Adrenal gland (tissue), 12 donors: ENCODE data around the gene VEPH1. TPM values are rescaled to one million over a fixed set of nuclear protein-coding genes. Genes with fewer than 3 reads are reported as not detected.
A peak's percentile ranks its signal among the peaks of the same experiment; 100 is the strongest.

Source experiments
- DNase-seq, 7 donors: peaks; one replicate each; pipeline ENCODE4 v3.0.0-alpha.2; 2019 to 2020
- H3K27ac ChIP-seq, 5 donors: fragments of 200-600 bp; sonication (generic) in 4 of 5; 1 replicate in 3 of 5; 2 replicates in 2 of 5; pipeline versions ENCODE4 v1.5.1 to v1.8.0; 2016 to 2020; ENCODE audit warnings: mild to moderate bottlenecking in 1 of 5
- H3K27me3 ChIP-seq: fragments of 200-600 bp; 2 replicates; pipeline ENCODE4 v1.8.0; 2021
- H3K36me3 ChIP-seq, 2 donors: fragments of 200-600 bp; replicated peaks in 1 of 2; 1 replicate in 1 of 2; 2 replicates in 1 of 2; pipeline versions ENCODE4 v1.5.1 to v1.8.0; 2018 to 2022
- H3K4me1 ChIP-seq, 2 donors: fragments of 200-600 bp; replicated peaks in 1 of 2; 1 replicate in 1 of 2; 2 replicates in 1 of 2; pipeline versions ENCODE4 v1.5.1 to v1.8.0; 2018 to 2021
- H3K4me3 ChIP-seq, 4 donors: fragments of 200-600 bp; sonication (generic) in 3 of 4; one replicate each; pipeline ENCODE4 v1.5.1; 2016 to 2018
- H3K9me3 ChIP-seq, 3 donors: fragments of 200-600 bp; sonication (generic) in 1 of 3; replicated peaks in 1 of 3; 1 replicate in 2 of 3; 2 replicates in 1 of 3; pipeline versions ENCODE4 v1.5.1 to v1.8.0; 2016 to 2021
- POLR2A ChIP-seq, 2 donors: fragments of 450-650 bp; IDR thresholded peaks; one replicate each; pipeline ENCODE4 v1.6.1; 2017; ENCODE audit warnings: antibody characterized with exemption in 2 of 2, mild to moderate bottlenecking in 2 of 2, moderate library complexity in 1 of 2
- WGBS, 4 donors: extraction: QIAGEN DNeasy Blood & Tissue Kit in 2 of 4; methylation state at CpG; one replicate each; pipeline versions ENCODE4 v1.1.5 to v1.1.7; 2013 to 2017; 5-methylcytosine and 5-hydroxymethylcytosine counted together
- intact Hi-C, 2 donors: fragments of 100-400 bp; cut with DNase I; formaldehyde crosslinking; loops; one replicate each; pipeline versions ENCODE4 v1.14.1 to v1.15.0; 2022 to 2023
- polyA plus RNA-seq, 3 donors: library from polyadenylated mRNA; stranded (reverse); fragments of 200-250 nt in 2 of 3; fragments of 350-450 nt in 1 of 3; fragmentation: Illumina TruSeq in 1 of 3; extraction: RNeasy Lipid Tissue Mini Kit (QIAGEN cat#74804) in 1 of 3; gene quantifications; one replicate each; pipeline ENCODE4 v1.2.3, GENCODE V29; 2013 to 2014
- total RNA-seq, 9 donors: library from RNA; depleted of rRNA in 4 of 9; stranded (reverse); fragments of >200 nt in 4 of 9; fragments of 120-200 nt in 1 of 9; fragmentation: NEBNext Ultra II Directional in 1 of 9; extraction: Animal tissue kit (Norgen Biotek cat#: 25700) in 1 of 9; gene quantifications; one replicate each; pipeline versions ENCODE4 v1.1.0 to v1.2.4, GENCODE V29; 2013 to 2023
- TF ChIP-seq, protein P1 (sequence below), 6 experiments: fragments of 450-650 bp in 4 of 6; fragments of 200-600 bp in 2 of 6; sonication (generic) in 1 of 6; IDR thresholded peaks; 1 replicate in 5 of 6; 2 replicates in 1 of 6; pipeline versions ENCODE4 v1.5.1 to v1.8.0; 2016 to 2021; ENCODE audit warnings: antibody characterized with exemption in 6 of 6, mild to moderate bottlenecking in 2 of 6, moderate library complexity in 1 of 6
- donor health status: healthy with polysubstance abuse.
- donor health status: Bipolar disorder and iron deficiency.
- donor health status: DM: yes; HTN: yes; CAD: no.
- donor health status: DM: no; HTN: no; CAD: no.
- donor health status: DM: no; HTN: no; CAD: no.
- donor health status: DM: yes; HTN: yes; CAD: no.

VEPH1 gene
- total and polyA plus RNA-seq, 12 donors: 16.0 to 124 (median 55.2) TPM

DNA sequence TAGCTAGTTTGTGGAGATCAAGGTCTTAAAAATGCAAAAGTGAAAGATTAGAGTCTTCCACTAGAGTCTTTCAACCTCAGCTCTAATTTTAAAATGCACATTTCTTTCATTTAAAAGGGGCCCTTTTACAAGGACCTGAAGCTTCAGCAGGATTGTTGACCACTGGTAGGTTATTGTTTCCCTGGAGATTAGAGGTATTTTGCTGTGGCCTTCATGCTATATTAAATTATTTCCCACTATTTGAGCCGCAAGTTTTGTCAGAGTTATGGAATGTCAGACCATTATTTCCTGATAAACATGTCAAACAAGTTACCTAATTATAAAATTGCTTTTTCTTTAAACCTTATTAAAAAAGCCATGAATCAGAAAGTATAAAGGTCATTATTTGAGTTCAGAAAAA, 240.2 kb downstream of the VEPH1 start:
- no peaks in the 10 kb centered on the region for H3K9me3 ChIP-seq
- 33 to 40% (median 38%) methylated on average over 1 of the region's 1 CpG for WGBS, 4 donors

DNA sequence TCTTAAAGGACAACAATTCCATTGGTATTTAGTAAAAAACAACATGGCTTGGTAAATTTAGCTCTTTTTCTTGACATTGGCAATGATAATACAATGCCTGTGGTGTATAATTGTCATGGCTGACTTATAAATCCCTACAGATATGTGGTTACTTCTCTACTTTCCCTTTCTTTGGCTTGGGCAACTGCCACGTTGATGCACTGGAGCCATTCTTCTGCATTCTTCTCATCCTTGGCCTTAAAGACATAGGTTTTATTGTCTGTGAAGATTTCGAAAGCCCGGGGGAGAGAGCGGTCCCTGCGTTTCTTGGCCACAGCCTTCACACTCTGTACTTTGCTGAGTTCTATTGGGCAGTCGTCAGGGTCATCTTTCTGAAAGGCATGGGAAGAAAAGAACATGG, 242.2 kb downstream of the VEPH1 start:
- Histone ChIP-seq H3K9me3 (no peaks in the 10 kb centered on the region), H3K27ac (no peak overlapping the region), H3K27me3 (no peaks in the 10 kb centered on the region), H3K4me1 (peaks cover 5 to 7% of the 10 kb centered on the region in 2 donors), H3K4me3 (no peak overlapping the region), H3K36me3 (no peaks in the 10 kb centered on the region)
- no peak for DNase-seq
- no peak for TF ChIP-seq POLR2A (IDR thresholded peaks at IDR 0.05)
- TF ChIP-seq, protein P1, sequence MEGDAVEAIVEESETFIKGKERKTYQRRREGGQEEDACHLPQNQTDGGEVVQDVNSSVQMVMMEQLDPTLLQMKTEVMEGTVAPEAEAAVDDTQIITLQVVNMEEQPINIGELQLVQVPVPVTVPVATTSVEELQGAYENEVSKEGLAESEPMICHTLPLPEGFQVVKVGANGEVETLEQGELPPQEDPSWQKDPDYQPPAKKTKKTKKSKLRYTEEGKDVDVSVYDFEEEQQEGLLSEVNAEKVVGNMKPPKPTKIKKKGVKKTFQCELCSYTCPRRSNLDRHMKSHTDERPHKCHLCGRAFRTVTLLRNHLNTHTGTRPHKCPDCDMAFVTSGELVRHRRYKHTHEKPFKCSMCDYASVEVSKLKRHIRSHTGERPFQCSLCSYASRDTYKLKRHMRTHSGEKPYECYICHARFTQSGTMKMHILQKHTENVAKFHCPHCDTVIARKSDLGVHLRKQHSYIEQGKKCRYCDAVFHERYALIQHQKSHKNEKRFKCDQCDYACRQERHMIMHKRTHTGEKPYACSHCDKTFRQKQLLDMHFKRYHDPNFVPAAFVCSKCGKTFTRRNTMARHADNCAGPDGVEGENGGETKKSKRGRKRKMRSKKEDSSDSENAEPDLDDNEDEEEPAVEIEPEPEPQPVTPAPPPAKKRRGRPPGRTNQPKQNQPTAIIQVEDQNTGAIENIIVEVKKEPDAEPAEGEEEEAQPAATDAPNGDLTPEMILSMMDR (IDR thresholded peaks at IDR 0.05): no peak
- whole genome bisulfite sequencing, 4 donors: 88 to 92% (median 90%) methylated on average over 6 of the region's 6 CpGs
- intact Hi-C loops: no loop called here

More for the DNA sequence above, 240.2 kb downstream of the VEPH1 start:
- peak overlapping the region in 4 of 5 donors; percentile 22 to 56 (median 29) for H3K27ac ChIP-seq
- no peaks in the 10 kb centered on the region for H3K27me3 ChIP-seq
- peaks cover 5 to 7% of the 10 kb centered on the region in 2 donors for H3K4me1 ChIP-seq
- no peaks in the 10 kb centered on the region for H3K36me3 ChIP-seq
- DNase-seq: no peak
- TF ChIP-seq POLR2A (IDR thresholded peaks at IDR 0.05): no peak
- TF ChIP-seq, protein P1 (IDR thresholded peaks at IDR 0.05): no peak
- intact Hi-C loops: no loop called here
- H3K4me3 ChIP-seq: no peak overlapping the region

DNA sequence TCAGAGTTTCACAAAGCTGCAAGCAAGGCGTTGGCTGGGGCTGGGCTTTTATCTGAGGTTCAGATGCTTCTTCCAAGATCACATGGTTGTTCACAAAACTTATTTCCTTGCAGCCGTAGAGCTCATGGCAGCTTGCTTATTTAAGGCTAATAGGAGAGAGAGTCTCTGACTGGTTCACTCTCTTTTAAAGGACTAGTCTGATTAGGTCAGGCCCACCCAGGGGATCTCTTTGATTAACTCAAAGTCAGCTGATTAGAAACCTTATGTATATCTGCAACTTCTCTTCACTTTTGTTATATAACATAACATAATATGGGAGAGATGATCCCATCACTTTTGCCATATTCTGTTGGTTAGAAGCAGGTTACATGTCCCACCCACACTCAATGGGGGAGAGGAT, 243.4 kb downstream of the VEPH1 start:
- Histone ChIP-seq H3K27ac (no peak overlapping the region), H3K36me3 (no peaks in the 10 kb centered on the region), H3K4me3 (no peak overlapping the region), H3K9me3 (no peaks in the 10 kb centered on the region), H3K27me3 (no peaks in the 10 kb centered on the region), H3K4me1 (peaks cover 5 to 7% of the 10 kb centered on the region in 2 donors)
- TF ChIP-seq POLR2A (IDR thresholded peaks at IDR 0.05): no peak
- TF ChIP-seq, protein P1 (IDR thresholded peaks at IDR 0.05): no peak
- WGBS, 4 donors: 85 to 94% (median 86%) methylated on average over 2 of the region's 2 CpGs
- no peak for DNase-seq
- intact Hi-C loops: no loop called here

DNA sequence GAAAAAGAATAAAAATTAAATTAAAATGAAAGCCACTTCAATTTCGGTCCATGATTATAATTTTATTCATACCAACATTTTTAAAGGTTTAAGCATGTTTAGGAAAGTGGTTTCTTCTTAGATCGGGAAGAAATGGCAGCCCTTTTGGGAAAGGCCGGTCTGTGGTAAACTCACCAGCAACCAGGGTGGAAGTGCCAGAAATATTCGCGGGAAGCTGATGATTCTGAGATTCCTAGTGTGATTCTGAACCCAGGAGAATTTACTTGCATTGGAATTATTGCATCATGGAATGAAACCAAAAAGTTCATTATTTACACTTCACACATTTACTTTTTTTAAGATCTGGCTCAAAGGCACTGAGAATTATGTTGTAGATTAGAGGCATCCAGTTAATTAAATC, 246.1 kb downstream of the VEPH1 start:
- no peaks in the 10 kb centered on the region for H3K27me3 ChIP-seq
- H3K9me3 ChIP-seq: no peaks in the 10 kb centered on the region
- DNase-seq: no peak
- H3K4me1 ChIP-seq: no peaks in the 10 kb centered on the region
- 94 to 96% (median 95%) methylated on average over 5 of the region's 5 CpGs for WGBS, 4 donors
- H3K4me3 ChIP-seq: no peak overlapping the region
- no peak overlapping the region for H3K27ac ChIP-seq
- TF ChIP-seq POLR2A (IDR thresholded peaks at IDR 0.05): no peak
- TF ChIP-seq, protein P1 (IDR thresholded peaks at IDR 0.05): no peak
- H3K36me3 ChIP-seq: no peaks in the 10 kb centered on the region
- intact Hi-C loops: no loop called here
